H9 (cell line): Measurements from ENCODE around the gene CDHR5. TPM values are rescaled to one million over a fixed set of nuclear protein-coding genes. Genes with fewer than 3 reads are reported as not detected.

ENCODE experiments used
- DNase-seq: peaks from one replicate; pipeline ENCODE4 v3.0.0-alpha.2; 2017
- H2AFZ ChIP-seq: one replicate; pipeline ENCODE4 v1.6.1; 2013; ENCODE audit warnings: mild to moderate bottlenecking, low read length, control low read depth, moderate library complexity
- H2AK5ac ChIP-seq: 2 replicates; pipeline ENCODE4 v1.6.1; 2013; ENCODE audit warnings: low read length, control low read depth, mixed read lengths; ENCODE audit not compliant: insufficient read length
- H2BK120ac ChIP-seq: one replicate; pipeline ENCODE4 v1.6.1; 2013; ENCODE audit warnings: low read depth, mild to moderate bottlenecking, low read length, control low read depth, inconsistent platforms; ENCODE audit not compliant: poor library complexity, severe bottlenecking
- H2BK12ac ChIP-seq: 2 replicates; pipeline ENCODE4 v1.6.1; 2013; ENCODE audit warnings: low read length, control low read depth, mixed read lengths, low read depth; ENCODE audit not compliant: insufficient read length
- H2BK15ac ChIP-seq: 2 replicates; pipeline ENCODE4 v1.6.1; 2013; ENCODE audit warnings: low read depth, low read length, control low read depth
- H2BK20ac ChIP-seq: one replicate; pipeline ENCODE4 v1.6.1; 2013; ENCODE audit warnings: low read depth, mild to moderate bottlenecking, low read length, control low read depth, inconsistent platforms; ENCODE audit not compliant: poor library complexity, severe bottlenecking
- H2BK5ac ChIP-seq: 2 replicates; pipeline ENCODE4 v1.6.1; 2013; ENCODE audit warnings: low read length, control low read depth, mixed read lengths; ENCODE audit not compliant: insufficient read length
- H3K14ac ChIP-seq: 2 replicates; pipeline ENCODE4 v1.6.1; 2013; ENCODE audit warnings: low read length, control low read depth; ENCODE audit not compliant: insufficient read depth
- H3K18ac ChIP-seq: 2 replicates; pipeline ENCODE4 v1.6.1; 2013; ENCODE audit warnings: low read depth, mild to moderate bottlenecking, mixed read lengths, low read length, control low read depth; ENCODE audit not compliant: insufficient read length
- H3K23ac ChIP-seq: 2 replicates; pipeline ENCODE4 v1.6.1; 2013; ENCODE audit warnings: low read length, control low read depth, mixed read lengths, low read depth; ENCODE audit not compliant: insufficient read length
- H3K23me2 ChIP-seq: 2 replicates; pipeline ENCODE4 v1.6.1; 2013; ENCODE audit warnings: low read depth, mild to moderate bottlenecking, mixed read lengths, low read length, control low read depth; ENCODE audit not compliant: insufficient read length, poor library complexity, severe bottlenecking
- H3K27ac ChIP-seq: 2 replicates; pipeline ENCODE4 v1.5.1; 2013; ENCODE audit warnings: low read length, control low read depth, mixed read lengths, low read depth; ENCODE audit not compliant: insufficient read length
- H3K27me3 ChIP-seq: 2 replicates; pipeline ENCODE4 v1.6.1; 2013; ENCODE audit warnings: low read length, control low read depth, inconsistent platforms; ENCODE audit not compliant: insufficient read depth
- H3K4ac ChIP-seq: 2 replicates; pipeline ENCODE4 v1.6.1; 2013; ENCODE audit warnings: low read depth, mild to moderate bottlenecking, control low read depth, inconsistent platforms, low read length, moderate library complexity
- H3K4me1 ChIP-seq: 2 replicates; pipeline ENCODE4 v1.6.1; 2013; ENCODE audit warnings: low read length, control low read depth, inconsistent platforms; ENCODE audit not compliant: insufficient read depth
- H3K4me2 ChIP-seq: 2 replicates; pipeline ENCODE4 v1.6.1; 2013; ENCODE audit warnings: low read length, control low read depth, mixed read lengths; ENCODE audit not compliant: insufficient read length, insufficient read depth
- H3K56ac ChIP-seq: 2 replicates; pipeline ENCODE4 v1.6.1; 2013; ENCODE audit warnings: low read depth, mild to moderate bottlenecking, mixed read lengths, low read length, control low read depth; ENCODE audit not compliant: insufficient read length
- H3K79me1 ChIP-seq: 2 replicates; pipeline ENCODE4 v1.6.1; 2013; ENCODE audit warnings: low read depth, mild to moderate bottlenecking, moderate library complexity, low read length, control low read depth, inconsistent platforms; ENCODE audit not compliant: insufficient read depth, poor library complexity, severe bottlenecking
- H3K79me2 ChIP-seq: 2 replicates; pipeline ENCODE4 v1.6.1; 2013; ENCODE audit warnings: low read length, control low read depth, inconsistent platforms; ENCODE audit not compliant: insufficient read depth
- H3K9ac ChIP-seq: 2 replicates; pipeline ENCODE4 v1.6.1; 2013; ENCODE audit warnings: low read length, control low read depth, mixed read lengths; ENCODE audit not compliant: insufficient read length; ENCODE audit errors: extremely low read depth
- H3K9me3 ChIP-seq: one replicate; pipeline ENCODE4 v1.6.1; 2013; ENCODE audit warnings: low read depth, low read length, inconsistent platforms; ENCODE audit not compliant: control insufficient read depth
- H3T11ph ChIP-seq: one replicate; pipeline ENCODE4 v1.6.1; 2013; ENCODE audit warnings: mild to moderate bottlenecking, low read length, control low read depth, inconsistent platforms
- H4K20me1 ChIP-seq: one replicate; pipeline ENCODE4 v1.6.1; 2013; ENCODE audit not compliant: control insufficient read depth, insufficient read length, insufficient read depth
- H4K5ac ChIP-seq: 2 replicates; pipeline ENCODE4 v1.6.1; 2013; ENCODE audit warnings: low read depth, mild to moderate bottlenecking, mixed read lengths, low read length, control low read depth; ENCODE audit not compliant: insufficient read length
- H4K8ac ChIP-seq: replicated peaks from 2 replicates; pipeline ENCODE4 v1.6.1; 2013; ENCODE audit warnings: low read length, control low read depth, mixed read lengths, low read depth; ENCODE audit not compliant: insufficient read length
- H4K91ac ChIP-seq: 2 replicates; pipeline ENCODE4 v1.6.1; 2013; ENCODE audit warnings: low read depth, mild to moderate bottlenecking, moderate library complexity, mixed read lengths, low read length, control low read depth; ENCODE audit not compliant: insufficient read length
- H3K27ac Mint-ChIP-seq, 3 experiments: 2 replicates in 2 of 3; 3 replicates in 1 of 3; pipeline ENCODE4 v1.8.0; 2020 to 2021; ENCODE audit warnings: mixed read lengths in 3 of 3, mild to moderate bottlenecking in 1 of 3, moderate library complexity in 1 of 3
- H3K27me3 Mint-ChIP-seq: 2 replicates; pipeline ENCODE4 v1.8.0; 2021; ENCODE audit warnings: low read depth, mild to moderate bottlenecking, moderate library complexity, mixed read lengths
- H3K36me3 Mint-ChIP-seq, 3 experiments: 2 replicates in 2 of 3; 3 replicates in 1 of 3; pipeline ENCODE4 v1.8.0; 2020 to 2021; ENCODE audit warnings: low read depth in 3 of 3, mixed read lengths in 3 of 3; ENCODE audit not compliant: insufficient read depth in 1 of 3
- H3K4me1 Mint-ChIP-seq, 2 experiments: 2 replicates each; pipeline ENCODE4 v1.8.0; 2020; ENCODE audit warnings: mixed read lengths in 2 of 2
- H3K4me3 Mint-ChIP-seq, 2 experiments: 2 replicates in 1 of 2; 3 replicates in 1 of 2; pipeline ENCODE4 v1.8.0; 2020 to 2021; ENCODE audit warnings: mild to moderate bottlenecking in 2 of 2, mixed read lengths in 2 of 2, moderate library complexity in 1 of 2
- H3K9me3 Mint-ChIP-seq, 2 experiments: 2 replicates in 1 of 2; 3 replicates in 1 of 2; pipeline ENCODE4 v1.8.0; 2020; ENCODE audit warnings: mild to moderate bottlenecking in 2 of 2, mixed read lengths in 2 of 2, moderate library complexity in 1 of 2
- WGBS: extraction: QIAGEN DNeasy Blood & Tissue Kit; methylation state at CpG from one replicate; pipeline ENCODE4 v1.1.7; 2013; ENCODE audit warnings: missing lambda C conversion rate, low lambda C conversion rate, mixed read lengths; ENCODE audit not compliant: insufficient read length; ENCODE audit errors: extremely low coverage; 5-methylcytosine and 5-hydroxymethylcytosine counted together
- total RNA-seq: library from RNA; stranded (reverse); gene quantifications from 2 replicates; pipeline ENCODE4 v1.2.1, GENCODE V29; 2021
- TF ChIP-seq, protein P1 (sequence below): fragments of 200-600 bp; sonication (generic); conservative IDR thresholded peaks from 3 replicates; pipeline ENCODE4 v1.8.0; 2021; ENCODE audit warnings: antibody characterized with exemption, mild to moderate bottlenecking

Gene CDHR5
- total RNA-seq, 1 experiment from 2014 or later, result not detected

DNA sequence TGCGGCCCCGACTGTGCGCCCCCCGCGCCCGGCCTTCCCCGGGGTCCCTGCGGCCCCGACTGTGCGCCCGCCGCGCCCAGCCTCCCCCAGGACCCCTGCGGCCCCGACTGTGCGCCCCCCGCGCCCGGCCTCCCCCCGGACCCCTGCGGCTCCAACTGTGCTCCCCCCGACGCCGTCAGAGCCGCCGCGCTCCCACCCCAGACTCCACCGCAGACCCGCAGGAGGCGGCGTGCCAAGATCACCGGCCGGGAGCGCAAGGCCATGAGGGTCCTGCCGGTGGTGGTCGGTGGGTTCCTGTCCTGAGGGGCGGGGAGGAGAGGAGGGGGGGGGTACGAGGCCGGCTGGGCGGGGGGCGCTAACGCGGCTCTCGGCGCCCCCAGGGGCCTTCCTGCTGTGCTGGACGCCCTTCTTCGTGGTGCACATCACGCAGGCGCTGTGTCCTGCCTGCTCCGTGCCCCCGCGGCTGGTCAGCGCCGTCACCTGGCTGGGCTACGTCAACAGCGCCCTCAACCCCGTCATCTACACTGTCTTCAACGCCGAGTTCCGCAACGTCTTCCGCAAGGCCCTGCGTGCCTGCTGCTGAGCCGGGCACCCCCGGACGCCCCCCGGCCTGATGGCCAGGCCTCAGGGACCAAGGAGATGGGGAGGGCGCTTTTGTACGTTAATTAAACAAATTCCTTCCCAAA, 15.4 kb upstream of the CDHR5 start:
- H3K36me3 Mint-ChIP-seq, result peaks cover 2 to 26% (median 5%) of the 10 kb centered on the region in 3 experiments; a peak in 4 of 7 replicates

More for the DNA sequence above, 15.4 kb upstream of the CDHR5 start:
- Mint-ChIP-seq H3K27me3 (peaks cover 42% of the 10 kb centered on the region), H3K27ac (no peak overlapping the region), H3K4me1 (peaks cover 18 to 28% of the 10 kb centered on the region in 2 experiments), H3K4me3 (peak overlapping the region; percentile 50 to 77), H3K9me3 (no peaks in the 10 kb centered on the region; a peak in 2 of 5 replicates)
- H4K91ac ChIP-seq, result no peak overlapping the region
- H2BK20ac ChIP-seq, result no peak overlapping the region
- H3K56ac ChIP-seq, result no peak overlapping the region
- H3K9ac ChIP-seq, result no peak overlapping the region
- no peak overlapping the region for H2BK12ac ChIP-seq
- peak overlapping the region; percentile 28 for H3K4me2 ChIP-seq
- H2AFZ ChIP-seq, result no peak overlapping the region
- no CpG with 5 or more reads among the region's 69 CpGs for WGBS
- no peak overlapping the region for H2BK15ac ChIP-seq
- H4K20me1 ChIP-seq, result no peaks in the 10 kb centered on the region
- H3K27ac ChIP-seq, result no peak overlapping the region
- H3T11ph ChIP-seq, result no peak overlapping the region
- H3K4me1 ChIP-seq, result no peaks in the 10 kb centered on the region; the same call in 1 of the 2 replicates
- no peak overlapping the region for H4K8ac ChIP-seq
- no peak overlapping the region for H2AK5ac ChIP-seq
- no peak overlapping the region for H3K4ac ChIP-seq
- no peaks in the 10 kb centered on the region for H3K79me2 ChIP-seq
- peaks cover 33% of the 10 kb centered on the region for H3K27me3 ChIP-seq
- H2BK120ac ChIP-seq, result no peak overlapping the region
- TF ChIP-seq, protein P1, sequence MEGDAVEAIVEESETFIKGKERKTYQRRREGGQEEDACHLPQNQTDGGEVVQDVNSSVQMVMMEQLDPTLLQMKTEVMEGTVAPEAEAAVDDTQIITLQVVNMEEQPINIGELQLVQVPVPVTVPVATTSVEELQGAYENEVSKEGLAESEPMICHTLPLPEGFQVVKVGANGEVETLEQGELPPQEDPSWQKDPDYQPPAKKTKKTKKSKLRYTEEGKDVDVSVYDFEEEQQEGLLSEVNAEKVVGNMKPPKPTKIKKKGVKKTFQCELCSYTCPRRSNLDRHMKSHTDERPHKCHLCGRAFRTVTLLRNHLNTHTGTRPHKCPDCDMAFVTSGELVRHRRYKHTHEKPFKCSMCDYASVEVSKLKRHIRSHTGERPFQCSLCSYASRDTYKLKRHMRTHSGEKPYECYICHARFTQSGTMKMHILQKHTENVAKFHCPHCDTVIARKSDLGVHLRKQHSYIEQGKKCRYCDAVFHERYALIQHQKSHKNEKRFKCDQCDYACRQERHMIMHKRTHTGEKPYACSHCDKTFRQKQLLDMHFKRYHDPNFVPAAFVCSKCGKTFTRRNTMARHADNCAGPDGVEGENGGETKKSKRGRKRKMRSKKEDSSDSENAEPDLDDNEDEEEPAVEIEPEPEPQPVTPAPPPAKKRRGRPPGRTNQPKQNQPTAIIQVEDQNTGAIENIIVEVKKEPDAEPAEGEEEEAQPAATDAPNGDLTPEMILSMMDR, result no peak
- H2BK5ac ChIP-seq, result no peak overlapping the region
- H3K23ac ChIP-seq, result no peak overlapping the region
- no peak overlapping the region for H3K14ac ChIP-seq
- no peak overlapping the region for H4K5ac ChIP-seq
- peaks cover 19% of the 10 kb centered on the region for H3K23me2 ChIP-seq
- no peaks in the 10 kb centered on the region for H3K79me1 ChIP-seq
- no peak overlapping the region for H3K18ac ChIP-seq
- H3K9me3 ChIP-seq, result no peaks in the 10 kb centered on the region
- peak; percentile 54 for DNase-seq
